ENCODE data around the gene C12orf76. TPM values are rescaled to one million over a fixed set of nuclear protein-coding genes. Genes with fewer than 3 reads are reported as not detected.

The C12orf76 gene
- total RNA-seq, 1 experiment from 2014 or later = 18.3 TPM

DNA sequence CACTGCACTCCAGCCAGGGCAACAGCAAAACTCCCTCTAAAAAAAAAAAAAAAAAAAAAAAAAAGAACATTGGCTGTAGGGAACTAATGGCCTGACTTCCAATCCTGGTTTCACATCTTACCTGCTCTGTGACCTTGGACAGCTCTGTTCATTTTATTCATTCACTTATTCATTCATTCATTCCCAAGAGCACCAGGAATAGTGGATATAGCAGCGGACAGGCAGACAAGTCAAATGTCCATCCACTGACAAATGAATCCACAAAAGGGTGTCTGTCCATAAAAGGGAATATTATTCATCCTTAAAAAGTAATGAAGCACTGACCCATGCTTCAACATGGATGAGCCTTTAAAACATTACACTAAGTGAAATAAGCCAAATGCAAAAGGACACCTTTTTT is 27.6 kb upstream of the C12orf76 start:
- TF ChIP-seq ZNF263 (CRISPR knock-in tag; IDR thresholded peaks at IDR 0.05; ENCODE audit: low read depth) = no peak
- TF ChIP-seq, protein P1, sequence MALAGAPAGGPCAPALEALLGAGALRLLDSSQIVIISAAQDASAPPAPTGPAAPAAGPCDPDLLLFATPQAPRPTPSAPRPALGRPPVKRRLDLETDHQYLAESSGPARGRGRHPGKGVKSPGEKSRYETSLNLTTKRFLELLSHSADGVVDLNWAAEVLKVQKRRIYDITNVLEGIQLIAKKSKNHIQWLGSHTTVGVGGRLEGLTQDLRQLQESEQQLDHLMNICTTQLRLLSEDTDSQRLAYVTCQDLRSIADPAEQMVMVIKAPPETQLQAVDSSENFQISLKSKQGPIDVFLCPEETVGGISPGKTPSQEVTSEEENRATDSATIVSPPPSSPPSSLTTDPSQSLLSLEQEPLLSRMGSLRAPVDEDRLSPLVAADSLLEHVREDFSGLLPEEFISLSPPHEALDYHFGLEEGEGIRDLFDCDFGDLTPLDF (CRISPR knock-in tag; IDR thresholded peaks at IDR 0.05) = no peak
- Mint-ChIP-seq H3K36me3 (no peaks in the 10 kb centered on the region), H3K27ac (no peak overlapping the region), H3K27me3 (ENCODE audit: low read depth) (no peaks in the 10 kb centered on the region; the same call in none of the 2 replicates), H3K4me1 (peaks cover 3% of the 10 kb centered on the region; the same call in 1 of the 2 replicates), H3K4me3 (no peak overlapping the region), H3K9me3 (peaks cover 8% of the 10 kb centered on the region)
- ChIA-PET POLR2A (no interaction called here), CTCF (no interaction called here)
- DNase-seq (ENCODE audit: low spot score) (no peak), ATAC-seq (no peak)

GRCh38 chr12:110074089-110074488 is 25.8 kb upstream of the C12orf76 start:
- no peak for DNase-seq (ENCODE audit: low spot score)
- Mint-ChIP-seq H3K4me1 (peaks cover 3% of the 10 kb centered on the region; the same call in 1 of the 2 replicates), H3K36me3 (no peaks in the 10 kb centered on the region), H3K27me3 (ENCODE audit: low read depth) (no peaks in the 10 kb centered on the region; the same call in 1 of the 2 replicates), H3K27ac (no peak overlapping the region), H3K4me3 (no peak overlapping the region), H3K9me3 (0 out of 2 replicates have a peak, but pooled peaks cover 5% of the 10 kb centered on the region)
- ATAC-seq = no peak
- ChIA-PET CTCF (no interaction called here), POLR2A (no interaction called here)
- TF ChIP-seq, protein P2, sequence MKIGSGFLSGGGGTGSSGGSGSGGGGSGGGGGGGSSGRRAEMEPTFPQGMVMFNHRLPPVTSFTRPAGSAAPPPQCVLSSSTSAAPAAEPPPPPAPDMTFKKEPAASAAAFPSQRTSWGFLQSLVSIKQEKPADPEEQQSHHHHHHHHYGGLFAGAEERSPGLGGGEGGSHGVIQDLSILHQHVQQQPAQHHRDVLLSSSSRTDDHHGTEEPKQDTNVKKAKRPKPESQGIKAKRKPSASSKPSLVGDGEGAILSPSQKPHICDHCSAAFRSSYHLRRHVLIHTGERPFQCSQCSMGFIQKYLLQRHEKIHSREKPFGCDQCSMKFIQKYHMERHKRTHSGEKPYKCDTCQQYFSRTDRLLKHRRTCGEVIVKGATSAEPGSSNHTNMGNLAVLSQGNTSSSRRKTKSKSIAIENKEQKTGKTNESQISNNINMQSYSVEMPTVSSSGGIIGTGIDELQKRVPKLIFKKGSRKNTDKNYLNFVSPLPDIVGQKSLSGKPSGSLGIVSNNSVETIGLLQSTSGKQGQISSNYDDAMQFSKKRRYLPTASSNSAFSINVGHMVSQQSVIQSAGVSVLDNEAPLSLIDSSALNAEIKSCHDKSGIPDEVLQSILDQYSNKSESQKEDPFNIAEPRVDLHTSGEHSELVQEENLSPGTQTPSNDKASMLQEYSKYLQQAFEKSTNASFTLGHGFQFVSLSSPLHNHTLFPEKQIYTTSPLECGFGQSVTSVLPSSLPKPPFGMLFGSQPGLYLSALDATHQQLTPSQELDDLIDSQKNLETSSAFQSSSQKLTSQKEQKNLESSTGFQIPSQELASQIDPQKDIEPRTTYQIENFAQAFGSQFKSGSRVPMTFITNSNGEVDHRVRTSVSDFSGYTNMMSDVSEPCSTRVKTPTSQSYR (CRISPR knock-in tag; IDR thresholded peaks at IDR 0.05) = no peak
- TF ChIP-seq ZNF138 (CRISPR knock-in tag; conservative IDR thresholded peaks at IDR 0.05) = no peak
- TF ChIP-seq NR2C2 (CRISPR knock-in tag; IDR thresholded peaks at IDR 0.05) = no peak

DNA sequence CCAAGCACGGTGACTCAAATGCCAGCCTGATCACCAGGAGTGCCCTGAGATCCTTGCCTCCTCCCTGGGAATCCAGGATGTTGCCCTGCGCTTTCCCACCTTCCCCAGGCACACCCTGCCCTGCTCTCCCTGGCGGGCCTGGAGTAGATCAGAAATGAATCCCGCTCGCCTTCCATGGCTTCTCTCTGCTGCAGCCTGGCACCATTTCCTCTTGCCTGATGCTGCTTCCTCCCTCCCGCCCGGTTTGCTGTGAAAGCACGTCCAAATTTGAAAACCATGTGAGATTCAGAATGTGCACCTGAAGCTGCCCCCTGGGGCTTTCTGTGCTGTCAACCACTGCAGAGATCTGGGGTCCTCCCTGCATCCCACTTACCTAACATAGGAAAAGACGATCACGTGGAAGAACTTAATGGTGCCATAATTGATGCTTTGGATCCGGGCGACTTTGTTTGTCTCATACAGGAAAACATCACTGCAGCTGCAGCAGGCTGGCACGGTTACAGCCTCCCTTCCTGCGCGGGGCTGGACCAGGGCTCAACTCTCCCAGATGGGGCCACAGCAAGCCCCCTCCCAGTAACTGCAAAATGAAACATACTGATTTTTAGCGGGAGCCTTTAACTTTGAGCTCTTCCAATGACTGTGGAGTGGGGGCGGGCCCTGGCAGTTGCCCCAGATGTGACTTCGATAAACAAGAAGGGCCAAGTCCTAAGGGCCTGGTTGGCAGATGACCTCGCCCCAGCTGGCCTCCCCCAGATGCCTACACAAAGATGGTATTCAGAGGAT is 24.9 kb upstream of the C12orf76 start:
- POLR2A ChIA-PET = no interaction called here
- DNase-seq (ENCODE audit: low spot score) (no peak), ATAC-seq (no peak)
- peaks cover 10% of the 10 kb centered on the region; the same call in 1 of the 2 replicates for H3K9me3 Mint-ChIP-seq
- peaks cover 3% of the 10 kb centered on the region; the same call in 1 of the 2 replicates for H3K4me1 Mint-ChIP-seq
- H3K27me3 Mint-ChIP-seq (ENCODE audit: low read depth) = no peaks in the 10 kb centered on the region; the same call in 1 of the 2 replicates
- H3K36me3 Mint-ChIP-seq = no peaks in the 10 kb centered on the region
- no peak overlapping the region for H3K27ac Mint-ChIP-seq
- no peak overlapping the region for H3K4me3 Mint-ChIP-seq
- CTCF ChIA-PET = no interaction called here
- no peak for TF ChIP-seq ZNF425 (CRISPR knock-in tag; conservative IDR thresholded peaks at IDR 0.05)
- TF ChIP-seq ESRRA (CRISPR knock-in tag; IDR thresholded peaks at IDR 0.05; ENCODE audit: borderline replicate concordance) = no peak
- TF ChIP-seq, protein P3, sequence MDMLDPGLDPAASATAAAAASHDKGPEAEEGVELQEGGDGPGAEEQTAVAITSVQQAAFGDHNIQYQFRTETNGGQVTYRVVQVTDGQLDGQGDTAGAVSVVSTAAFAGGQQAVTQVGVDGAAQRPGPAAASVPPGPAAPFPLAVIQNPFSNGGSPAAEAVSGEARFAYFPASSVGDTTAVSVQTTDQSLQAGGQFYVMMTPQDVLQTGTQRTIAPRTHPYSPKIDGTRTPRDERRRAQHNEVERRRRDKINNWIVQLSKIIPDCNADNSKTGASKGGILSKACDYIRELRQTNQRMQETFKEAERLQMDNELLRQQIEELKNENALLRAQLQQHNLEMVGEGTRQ (CRISPR knock-in tag; IDR thresholded peaks at IDR 0.05) = no peak
- TF ChIP-seq, protein P4, sequence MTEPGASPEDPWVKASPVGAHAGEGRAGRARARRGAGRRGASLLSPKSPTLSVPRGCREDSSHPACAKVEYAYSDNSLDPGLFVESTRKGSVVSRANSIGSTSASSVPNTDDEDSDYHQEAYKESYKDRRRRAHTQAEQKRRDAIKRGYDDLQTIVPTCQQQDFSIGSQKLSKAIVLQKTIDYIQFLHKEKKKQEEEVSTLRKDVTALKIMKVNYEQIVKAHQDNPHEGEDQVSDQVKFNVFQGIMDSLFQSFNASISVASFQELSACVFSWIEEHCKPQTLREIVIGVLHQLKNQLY (CRISPR knock-in tag; IDR thresholded peaks at IDR 0.05) = no peak
- no peak for TF ChIP-seq FOXK1 (CRISPR knock-in tag; IDR thresholded peaks at IDR 0.05)
- TF ChIP-seq, protein P5, sequence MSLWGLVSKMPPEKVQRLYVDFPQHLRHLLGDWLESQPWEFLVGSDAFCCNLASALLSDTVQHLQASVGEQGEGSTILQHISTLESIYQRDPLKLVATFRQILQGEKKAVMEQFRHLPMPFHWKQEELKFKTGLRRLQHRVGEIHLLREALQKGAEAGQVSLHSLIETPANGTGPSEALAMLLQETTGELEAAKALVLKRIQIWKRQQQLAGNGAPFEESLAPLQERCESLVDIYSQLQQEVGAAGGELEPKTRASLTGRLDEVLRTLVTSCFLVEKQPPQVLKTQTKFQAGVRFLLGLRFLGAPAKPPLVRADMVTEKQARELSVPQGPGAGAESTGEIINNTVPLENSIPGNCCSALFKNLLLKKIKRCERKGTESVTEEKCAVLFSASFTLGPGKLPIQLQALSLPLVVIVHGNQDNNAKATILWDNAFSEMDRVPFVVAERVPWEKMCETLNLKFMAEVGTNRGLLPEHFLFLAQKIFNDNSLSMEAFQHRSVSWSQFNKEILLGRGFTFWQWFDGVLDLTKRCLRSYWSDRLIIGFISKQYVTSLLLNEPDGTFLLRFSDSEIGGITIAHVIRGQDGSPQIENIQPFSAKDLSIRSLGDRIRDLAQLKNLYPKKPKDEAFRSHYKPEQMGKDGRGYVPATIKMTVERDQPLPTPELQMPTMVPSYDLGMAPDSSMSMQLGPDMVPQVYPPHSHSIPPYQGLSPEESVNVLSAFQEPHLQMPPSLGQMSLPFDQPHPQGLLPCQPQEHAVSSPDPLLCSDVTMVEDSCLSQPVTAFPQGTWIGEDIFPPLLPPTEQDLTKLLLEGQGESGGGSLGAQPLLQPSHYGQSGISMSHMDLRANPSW (CRISPR knock-in tag; conservative IDR thresholded peaks at IDR 0.05; ENCODE audit: low read depth) = no peak
- TF ChIP-seq, protein P6, sequence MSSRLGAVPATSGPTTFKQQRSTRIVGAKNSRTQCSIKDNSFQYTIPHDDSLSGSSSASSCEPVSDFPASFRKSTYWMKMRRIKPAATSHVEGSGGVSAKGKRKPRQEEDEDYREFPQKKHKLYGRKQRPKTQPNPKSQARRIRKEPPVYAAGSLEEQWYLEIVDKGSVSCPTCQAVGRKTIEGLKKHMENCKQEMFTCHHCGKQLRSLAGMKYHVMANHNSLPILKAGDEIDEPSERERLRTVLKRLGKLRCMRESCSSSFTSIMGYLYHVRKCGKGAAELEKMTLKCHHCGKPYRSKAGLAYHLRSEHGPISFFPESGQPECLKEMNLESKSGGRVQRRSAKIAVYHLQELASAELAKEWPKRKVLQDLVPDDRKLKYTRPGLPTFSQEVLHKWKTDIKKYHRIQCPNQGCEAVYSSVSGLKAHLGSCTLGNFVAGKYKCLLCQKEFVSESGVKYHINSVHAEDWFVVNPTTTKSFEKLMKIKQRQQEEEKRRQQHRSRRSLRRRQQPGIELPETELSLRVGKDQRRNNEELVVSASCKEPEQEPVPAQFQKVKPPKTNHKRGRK (CRISPR knock-in tag; IDR thresholded peaks at IDR 0.05; ENCODE audit: borderline replicate concordance) = no peak
- TF ChIP-seq USF1 (CRISPR knock-in tag; IDR thresholded peaks at IDR 0.05) = no peak
- no peak for TF ChIP-seq SMAD4 (CRISPR knock-in tag; IDR thresholded peaks at IDR 0.05)
- TF ChIP-seq ZBTB43 (CRISPR knock-in tag; IDR thresholded peaks at IDR 0.05) = no peak

Data from WTC11 (cell line).